Activated T-helper 2 cell treated with anti-CD3 and anti-CD28 coated beads, Interferon-gamma antibody, Interleukin-2, Interleukin-4, amounts not matched to agents 10 μg/mL and 5 μg/mL and 100 μg/mL, durations not matched to agents 14 hours and 24 hours and 36 hours (primary cell): ENCODE results near the gene DHRSX. TPM values are rescaled to one million over a fixed set of nuclear protein-coding genes. Genes with fewer than 3 reads are reported as not detected.
"Not testable (repeated sequence)": the region's sequence is repeated elsewhere in the genome, so short reads cannot be mapped to it uniquely, and the experiment has no call there.

Source experiments
- DNase-seq: peaks from one replicate; pipeline ENCODE4 v3.0.0; 2021; ENCODE audit warnings: low spot score
- H3K27ac Mint-ChIP-seq: one replicate; pipeline ENCODE4 v1.8.0; 2021; ENCODE audit warnings: mixed read lengths
- H3K27me3 Mint-ChIP-seq: one replicate; pipeline ENCODE4 v1.8.0; 2021; ENCODE audit warnings: low read depth, mixed read lengths
- H3K36me3 Mint-ChIP-seq: one replicate; pipeline ENCODE4 v1.8.0; 2021; ENCODE audit warnings: low read depth, mixed read lengths
- H3K4me1 Mint-ChIP-seq: one replicate; pipeline ENCODE4 v1.8.0; 2021; ENCODE audit warnings: low read depth, mixed read lengths
- H3K4me3 Mint-ChIP-seq: one replicate; pipeline ENCODE4 v1.8.0; 2021; ENCODE audit warnings: low read depth, mild to moderate bottlenecking, moderate library complexity, mixed read lengths
- H3K9me3 Mint-ChIP-seq: one replicate; pipeline ENCODE4 v1.8.0; 2021; ENCODE audit warnings: mixed read lengths
- intact Hi-C: fragments of 100-400 bp; cut with micrococcal nuclease; formaldehyde crosslinking; loops from one replicate; pipeline ENCODE4 v1.15.1; 2023
- total RNA-seq: library from RNA; stranded (reverse); gene quantifications from 2 replicates; pipeline ENCODE4 v1.2.3, GENCODE V29; 2022

DHRSX gene
- total RNA-seq, 1 donor from 2014 or later = 26.1 TPM

GRCh38 chrX:2426289-2426882, 74.4 kb downstream of the DHRSX start:
- H3K27ac Mint-ChIP-seq = no peak overlapping the region
- no peaks in the 10 kb centered on the region for H3K4me1 Mint-ChIP-seq
- H3K4me3 Mint-ChIP-seq = no peak overlapping the region
- H3K9me3 Mint-ChIP-seq = peaks cover 17% of the 10 kb centered on the region
- no peaks in the 10 kb centered on the region for H3K27me3 Mint-ChIP-seq
- intact Hi-C loops = no loop called here
- peaks cover 41% of the 10 kb centered on the region for H3K36me3 Mint-ChIP-seq
- no peak for DNase-seq

- H3K9me3 Mint-ChIP-seq = peaks cover 19% of the 10 kb centered on the region
- DNase-seq = no peak
- intact Hi-C loops = no loop called here
- H3K36me3 Mint-ChIP-seq = peaks cover 45% of the 10 kb centered on the region
- no peak overlapping the region for H3K27ac Mint-ChIP-seq
- H3K4me1 Mint-ChIP-seq = no peaks in the 10 kb centered on the region
- no peaks in the 10 kb centered on the region for H3K27me3 Mint-ChIP-seq
- H3K4me3 Mint-ChIP-seq = no peak overlapping the region
These were observed 75.3 kb downstream of the DHRSX start for GRCh38 chrX:2425286-2426071.

GRCh38 chrX:2424317-2424716, 76.5 kb downstream of the DHRSX start:
- Mint-ChIP-seq H3K27ac (no peak overlapping the region), H3K4me3 (no peak overlapping the region), H3K4me1 (no peaks in the 10 kb centered on the region), H3K9me3 (peaks cover 15% of the 10 kb centered on the region), H3K36me3 (peaks cover 39% of the 10 kb centered on the region), H3K27me3 (no peaks in the 10 kb centered on the region)
- intact Hi-C loops = no loop called here
- no peak for DNase-seq

DNA sequence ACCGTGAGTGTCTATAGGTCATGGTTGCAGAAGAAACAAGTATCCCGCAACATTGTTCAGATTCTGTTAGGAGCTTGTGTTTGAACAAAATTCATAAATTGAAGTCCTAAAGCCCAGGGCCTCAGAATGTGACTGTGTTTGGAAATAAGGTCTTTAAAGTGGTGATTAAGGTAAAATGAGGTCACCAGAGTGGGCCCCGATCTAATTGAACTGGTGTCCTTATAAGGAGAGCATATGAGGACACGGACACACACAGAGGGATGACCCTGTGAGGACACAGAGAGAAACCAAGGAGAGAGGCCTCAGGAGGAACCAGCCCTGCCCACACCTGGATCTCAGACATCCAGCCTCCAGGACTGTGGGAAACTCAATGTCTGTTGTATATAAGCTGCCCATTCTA, 76.9 kb downstream of the DHRSX start:
- intact Hi-C loops = no loop called here
- H3K4me1 Mint-ChIP-seq = no peaks in the 10 kb centered on the region
- H3K9me3 Mint-ChIP-seq = peaks cover 15% of the 10 kb centered on the region
- H3K36me3 Mint-ChIP-seq = peaks cover 39% of the 10 kb centered on the region
- no peak for DNase-seq
- H3K4me3 Mint-ChIP-seq = no peak overlapping the region
- H3K27ac Mint-ChIP-seq = no peak overlapping the region
- H3K27me3 Mint-ChIP-seq = no peaks in the 10 kb centered on the region

DNA sequence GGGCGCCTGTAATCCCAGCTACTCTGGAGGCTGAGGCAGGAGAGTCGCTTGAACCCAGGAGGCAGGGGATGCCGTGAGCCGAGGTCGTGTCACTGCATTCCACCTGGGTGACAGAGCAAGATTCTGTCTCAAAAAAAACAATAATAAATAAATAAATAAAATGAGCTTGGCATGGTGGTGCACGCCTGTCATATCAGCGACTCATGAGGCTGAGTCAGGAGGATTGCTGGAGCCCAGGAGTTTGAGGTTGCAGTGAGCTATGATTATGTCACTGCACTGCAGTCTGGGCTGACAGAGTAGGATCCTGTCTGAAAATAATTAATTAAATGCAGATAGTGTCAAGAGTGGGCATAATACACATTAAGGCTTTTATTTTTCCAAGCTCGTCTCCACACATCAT, 77.5 kb downstream of the DHRSX start:
- intact Hi-C loops = no loop called here

GRCh38 chrX:2419418-2419817, 81.4 kb downstream of the DHRSX start:
- H3K9me3 Mint-ChIP-seq, H3K27ac Mint-ChIP-seq, DNase-seq, intact Hi-C loops, H3K27me3 Mint-ChIP-seq, H3K4me3 Mint-ChIP-seq, H3K4me1 Mint-ChIP-seq: not testable (repeated sequence)
- peaks cover 21% of the 10 kb centered on the region for H3K36me3 Mint-ChIP-seq

More for the DNA sequence above, 77.5 kb downstream of the DHRSX start:
- no peaks in the 10 kb centered on the region for H3K27me3 Mint-ChIP-seq
- peaks cover 37% of the 10 kb centered on the region for H3K36me3 Mint-ChIP-seq
- peaks cover 15% of the 10 kb centered on the region for H3K9me3 Mint-ChIP-seq
- DNase-seq = no peak
- no peak overlapping the region for H3K27ac Mint-ChIP-seq
- no peaks in the 10 kb centered on the region for H3K4me1 Mint-ChIP-seq
- H3K4me3 Mint-ChIP-seq = no peak overlapping the region

- intact Hi-C loops = no loop called here
- Mint-ChIP-seq H3K9me3 (peaks cover 3% of the 10 kb centered on the region), H3K27me3 (no peaks in the 10 kb centered on the region), H3K4me1 (no peaks in the 10 kb centered on the region), H3K36me3 (peaks cover 14% of the 10 kb centered on the region), H3K27ac (no peak overlapping the region), H3K4me3 (no peak overlapping the region)
- DNase-seq = no peak
These were observed 82.8 kb downstream of the DHRSX start for GRCh38 chrX:2418000-2418399.

GRCh38 chrX:2416851-2417604, 83.7 kb downstream of the DHRSX start:
- Mint-ChIP-seq H3K36me3 (peaks cover 14% of the 10 kb centered on the region), H3K9me3 (peaks cover 3% of the 10 kb centered on the region), H3K4me1 (no peaks in the 10 kb centered on the region), H3K27me3 (no peaks in the 10 kb centered on the region), H3K27ac (no peak overlapping the region), H3K4me3 (no peak overlapping the region)
- DNase-seq = no peak
- intact Hi-C loops = no loop called here

DNA sequence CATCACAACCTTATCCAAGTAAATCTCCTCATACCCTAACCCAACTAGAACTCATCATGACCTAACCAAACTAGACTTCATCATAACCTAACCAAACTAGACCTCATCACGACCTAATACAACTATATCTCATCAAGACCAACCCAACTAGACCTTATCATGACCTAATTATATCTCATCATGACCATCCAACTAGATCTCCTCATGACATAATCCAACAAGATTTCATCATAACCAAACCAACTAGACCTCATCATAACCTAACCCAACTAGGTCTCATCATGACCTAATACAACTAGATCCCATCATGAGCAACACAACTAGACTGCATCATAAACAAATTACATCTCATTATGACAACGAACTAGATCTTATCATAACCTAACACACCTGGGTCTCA, 86.4 kb downstream of the DHRSX start:
- intact Hi-C loops = no loop called here
- DNase-seq = no peak
- no peak overlapping the region for H3K27ac Mint-ChIP-seq
- no peak overlapping the region for H3K4me3 Mint-ChIP-seq
- no peaks in the 10 kb centered on the region for H3K9me3 Mint-ChIP-seq
- no peaks in the 10 kb centered on the region for H3K27me3 Mint-ChIP-seq
- H3K4me1 Mint-ChIP-seq = no peaks in the 10 kb centered on the region
- H3K36me3 Mint-ChIP-seq = peaks cover 2% of the 10 kb centered on the region

- Mint-ChIP-seq H3K27ac (no peak overlapping the region), H3K4me3 (no peak overlapping the region), H3K4me1 (no peaks in the 10 kb centered on the region), H3K9me3 (no peaks in the 10 kb centered on the region), H3K27me3 (no peaks in the 10 kb centered on the region), H3K36me3 (peaks cover 5% of the 10 kb centered on the region)
- intact Hi-C loops = no loop called here
- DNase-seq = no peak
These were observed 86.8 kb downstream of the DHRSX start for GRCh38 chrX:2413969-2414368.

GRCh38 chrX:2412131-2412530, 88.6 kb downstream of the DHRSX start:
- no peak for DNase-seq
- intact Hi-C loops = no loop called here
- Mint-ChIP-seq H3K27ac (no peak overlapping the region), H3K9me3 (peaks cover 5% of the 10 kb centered on the region), H3K27me3 (no peaks in the 10 kb centered on the region), H3K36me3 (peaks cover 20% of the 10 kb centered on the region), H3K4me3 (no peak overlapping the region), H3K4me1 (no peaks in the 10 kb centered on the region)

DNA sequence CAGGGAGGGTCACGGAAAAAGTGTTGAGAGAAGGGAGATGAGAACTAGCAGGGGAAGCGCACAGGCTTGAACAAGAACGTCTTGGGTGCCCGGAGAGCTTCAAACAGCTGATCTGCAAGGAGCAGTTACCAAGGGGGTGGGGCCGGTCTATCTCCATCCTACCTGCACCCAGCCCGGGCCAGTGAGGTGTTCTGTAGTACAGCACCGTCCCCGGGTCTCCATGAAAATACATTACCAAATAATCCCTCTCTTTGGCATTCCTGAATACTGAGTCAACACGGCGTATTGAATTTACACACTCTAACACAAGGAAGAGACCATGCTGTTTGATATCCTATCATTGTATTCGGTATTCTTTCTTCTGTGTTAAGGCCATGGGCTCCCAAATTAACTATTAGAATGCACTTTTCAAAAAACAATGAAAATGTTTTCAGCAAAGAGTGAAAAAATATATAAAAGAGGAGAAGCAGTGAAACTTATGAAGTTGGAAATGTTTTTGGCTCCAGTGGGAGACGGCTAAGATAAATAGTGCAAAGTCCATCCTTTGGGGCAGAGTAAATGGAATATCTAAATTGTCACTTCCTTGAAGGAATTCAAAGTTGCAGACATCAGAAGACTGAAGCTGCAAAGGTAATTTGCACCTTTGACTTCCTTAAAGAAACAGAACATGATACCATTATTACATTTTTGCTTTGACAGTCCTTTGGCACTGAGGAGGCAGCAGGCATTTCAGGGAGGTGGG, 90.3 kb downstream of the DHRSX start:
- intact Hi-C loops = no loop called here
- H3K9me3 Mint-ChIP-seq = peaks cover 12% of the 10 kb centered on the region
- no peak for DNase-seq
- no peaks in the 10 kb centered on the region for H3K27me3 Mint-ChIP-seq
- H3K4me1 Mint-ChIP-seq = no peaks in the 10 kb centered on the region
- peaks cover 27% of the 10 kb centered on the region for H3K36me3 Mint-ChIP-seq
- H3K27ac Mint-ChIP-seq = no peak overlapping the region
- H3K4me3 Mint-ChIP-seq = no peak overlapping the region
